HepG2 (cell line): ENCODE results near the gene GPC6. TPM values are rescaled to one million over a fixed set of nuclear protein-coding genes. Genes with fewer than 3 reads are reported as not detected.
A peak's percentile ranks its signal among the peaks of the same experiment; 100 is the strongest.

Experiments
- CBX5 ChIP-seq: sonication (generic); formaldehyde crosslinking; IDR thresholded peaks from 2 replicates; pipeline ENCODE4 v1.4.0; 2020; ENCODE audit warnings: missing genetic modification reagents, borderline replicate concordance
- CHD4 ChIP-seq: fragments of 200-600 bp; sonication (generic); IDR thresholded peaks from 2 replicates; pipeline ENCODE4 v1.7.0; 2017; ENCODE audit warnings: mild to moderate bottlenecking, low read length, borderline replicate concordance
- ELF3 ChIP-seq: IDR thresholded peaks from 2 replicates; pipeline ENCODE4 v1.6.1; 2016; ENCODE audit warnings: missing genetic modification reagents, missing compliant biosample characterization
- GABPA ChIP-seq, 2 experiments: IDR thresholded peaks; 2 replicates each; pipeline ENCODE4 v1.6.1; 2011 to 2016; ENCODE audit warnings: low read depth in 2 of 2, low read length in 1 of 2, missing biosample characterization in 1 of 2, missing genetic modification characterization in 1 of 2
- GZF1 ChIP-seq: sonication (generic); formaldehyde crosslinking; IDR thresholded peaks from 2 replicates; pipeline ENCODE4 v1.5.1; 2020; ENCODE audit warnings: mild to moderate bottlenecking, missing genetic modification reagents
- MAFK ChIP-seq, 2 experiments: IDR thresholded peaks in 1 of 2; conservative IDR thresholded peaks in 1 of 2; 2 replicates each; pipeline ENCODE4 v1.6.1; 2011; ENCODE audit warnings: improper control_type of control experiment in 2 of 2, low read length in 2 of 2
- MXI1 ChIP-seq: IDR thresholded peaks from 3 replicates; pipeline ENCODE4 v1.6.1; 2012; ENCODE audit warnings: low read depth, low read length, inconsistent platforms, borderline replicate concordance
- RAD21 ChIP-seq: fragments of 450-650 bp; formaldehyde crosslinking; IDR thresholded peaks from 2 replicates; pipeline ENCODE4 v1.5.0; 2020; ENCODE audit warnings: mild to moderate bottlenecking
- RELA ChIP-seq: sonication (generic); formaldehyde crosslinking; IDR thresholded peaks from 2 replicates; pipeline ENCODE4 v1.4.0; 2020; ENCODE audit warnings: missing genetic modification reagents
- SMC3 ChIP-seq: IDR thresholded peaks from 2 replicates; pipeline ENCODE4 v1.6.1; 2011; ENCODE audit warnings: low read length, improper control_type of control experiment
- TBX2 ChIP-seq: sonication (generic); formaldehyde crosslinking; IDR thresholded peaks from 2 replicates; pipeline ENCODE4 v1.5.0; 2020; ENCODE audit warnings: missing genetic modification reagents, mild to moderate bottlenecking, borderline replicate concordance
- ZNF143 ChIP-seq: sonication (generic); formaldehyde crosslinking; IDR thresholded peaks from 2 replicates; pipeline ENCODE4 v1.4.0; 2020; ENCODE audit warnings: missing genetic modification reagents
- ZNF253 ChIP-seq: sonication (generic); formaldehyde crosslinking; IDR thresholded peaks from 2 replicates; pipeline ENCODE4 v1.8.0; 2022; ENCODE audit warnings: mild to moderate bottlenecking, missing genetic modification reagents, borderline replicate concordance
- ZNF260 ChIP-seq: sonication (generic); formaldehyde crosslinking; IDR thresholded peaks from 2 replicates; pipeline ENCODE4 v1.4.0; 2020; ENCODE audit warnings: missing genetic modification reagents, low read depth, mild to moderate bottlenecking, borderline replicate concordance
- ZNF562 ChIP-seq: sonication (generic); formaldehyde crosslinking; IDR thresholded peaks from 2 replicates; pipeline ENCODE4 v1.8.0; 2022; ENCODE audit warnings: missing genetic modification reagents, borderline replicate concordance
- ZNF607 ChIP-seq: sonication (generic); formaldehyde crosslinking; IDR thresholded peaks from 2 replicates; pipeline ENCODE4 v1.5.1; 2020; ENCODE audit warnings: missing genetic modification reagents, mild to moderate bottlenecking, borderline replicate concordance
- polyA plus RNA-seq, 8 experiments: library from polyadenylated mRNA; depleted of rRNA in 3 of 8; stranded (reverse) in 7 of 8; unstranded in 1 of 8; fragments of >200 nt; fragmentation: Illumina TruSeq in 4 of 8; extraction: Trizol in 4 of 8; gene quantifications; 2 replicates each; pipeline versions ENCODE4 v1.2.1 to v1.2.3, GENCODE V29; 2011 to 2016; ENCODE audit warnings: low read depth in 4 of 8, missing spikeins in 1 of 8, mixed read lengths in 1 of 8; ENCODE audit not compliant: insufficient read depth in 1 of 8
- total RNA-seq, 5 experiments: library from RNA; depleted of rRNA; stranded (reverse); fragments of >200 nt; fragmentation: Illumina TruSeq; extraction: Trizol; gene quantifications; 2 replicates each; pipeline ENCODE4 v1.2.3, GENCODE V29; 2016; ENCODE audit warnings: low read depth in 1 of 5
- TF ChIP-seq, protein P1 (sequence below): sonication (generic); formaldehyde crosslinking; IDR thresholded peaks from 2 replicates; pipeline ENCODE4 v1.4.0; 2020; ENCODE audit warnings: missing genetic modification reagents, borderline replicate concordance
- TF ChIP-seq, protein P2 (sequence below): sonication (generic); formaldehyde crosslinking; IDR thresholded peaks from 2 replicates; pipeline ENCODE4 v1.9.0; 2021; ENCODE audit warnings: missing genetic modification reagents, mild to moderate bottlenecking, borderline replicate concordance
- TF ChIP-seq, protein P3 (sequence below): sonication (generic); formaldehyde crosslinking; IDR thresholded peaks from 2 replicates; pipeline ENCODE4 v1.5.0; 2020; ENCODE audit warnings: missing genetic modification reagents, mild to moderate bottlenecking, borderline replicate concordance
- TF ChIP-seq, protein P4 (sequence below): sonication (generic); formaldehyde crosslinking; IDR thresholded peaks from 2 replicates; pipeline ENCODE4 v1.5.0; 2020; ENCODE audit warnings: mild to moderate bottlenecking, missing genetic modification reagents, borderline replicate concordance
- TF ChIP-seq, protein P5 (sequence below): IDR thresholded peaks from 2 replicates; pipeline ENCODE4 v1.4.0; 2020; ENCODE audit warnings: mild to moderate bottlenecking, missing genetic modification reagents

Gene GPC6
- total and polyA plus RNA-seq, 2 of the 13 experiments (the other 11 are each of a cell fraction or from before 2014, with no cell fraction given), result 24.5 to 33.9 TPM

DNA sequence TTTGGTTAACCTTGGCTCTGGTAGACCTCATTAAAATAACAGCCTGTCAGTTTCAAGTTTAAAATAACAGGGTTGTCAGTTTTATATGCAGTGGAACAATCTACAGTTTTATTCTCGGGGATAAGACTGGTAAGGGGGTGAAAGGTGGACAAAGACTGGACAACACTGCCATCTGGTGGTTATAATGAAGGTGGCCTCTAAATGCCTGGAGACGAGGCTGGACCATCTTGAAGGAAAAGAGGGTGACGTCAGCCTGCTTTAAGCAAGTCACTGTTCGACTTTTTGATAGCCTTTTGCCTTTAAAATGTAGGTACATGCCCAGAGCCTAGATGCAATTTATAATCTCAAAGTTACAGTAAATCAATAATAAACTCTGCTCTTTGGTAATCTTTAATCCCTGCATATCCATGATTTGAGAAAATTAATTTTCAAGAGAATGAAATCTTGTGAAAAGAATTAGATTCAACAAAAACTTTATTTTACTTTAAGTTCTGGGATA, 1135.9 kb downstream of the GPC6 start (continued):
- TF ChIP-seq RELA (CRISPR knock-in tag) (no peak), ELF3 (0 out of 2 replicates have a peak, but pooled peaks have one; percentile 34), CHD4 (no peak), SMC3 (peak; percentile 94), RAD21 (CRISPR knock-in tag) (peak; percentile 87), GABPA (IDR thresholded peaks at IDR 0.05; ENCODE audit: low read depth, low read length) (no peak), GABPA (CRISPR knock-in tag; IDR thresholded peaks at IDR 0.05; ENCODE audit: low read depth) (no peak), TBX2 (CRISPR knock-in tag) (no peak), ZNF607 (no peak), ZNF562 (CRISPR knock-in tag) (no peak), ZNF143 (CRISPR knock-in tag) (no peak), ZNF260 (CRISPR knock-in tag) (no peak), MXI1 (no peak), GZF1 (CRISPR knock-in tag) (no peak), MAFK (conservative IDR thresholded peaks at IDR 0.05 in 1 of 2, IDR thresholded peaks at IDR 0.05 in 1 of 2; ENCODE audit: low read length in 2 of 2) (no peak), ZNF253 (CRISPR knock-in tag) (no peak), CBX5 (CRISPR knock-in tag) (no peak)
- TF ChIP-seq, protein P1, sequence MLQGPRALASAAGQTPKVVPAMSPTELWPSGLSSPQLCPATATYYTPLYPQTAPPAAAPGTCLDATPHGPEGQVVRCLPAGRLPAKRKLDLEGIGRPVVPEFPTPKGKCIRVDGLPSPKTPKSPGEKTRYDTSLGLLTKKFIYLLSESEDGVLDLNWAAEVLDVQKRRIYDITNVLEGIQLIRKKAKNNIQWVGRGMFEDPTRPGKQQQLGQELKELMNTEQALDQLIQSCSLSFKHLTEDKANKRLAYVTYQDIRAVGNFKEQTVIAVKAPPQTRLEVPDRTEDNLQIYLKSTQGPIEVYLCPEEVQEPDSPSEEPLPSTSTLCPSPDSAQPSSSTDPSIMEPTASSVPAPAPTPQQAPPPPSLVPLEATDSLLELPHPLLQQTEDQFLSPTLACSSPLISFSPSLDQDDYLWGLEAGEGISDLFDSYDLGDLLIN (CRISPR knock-in tag), result no peak
- TF ChIP-seq, protein P2, sequence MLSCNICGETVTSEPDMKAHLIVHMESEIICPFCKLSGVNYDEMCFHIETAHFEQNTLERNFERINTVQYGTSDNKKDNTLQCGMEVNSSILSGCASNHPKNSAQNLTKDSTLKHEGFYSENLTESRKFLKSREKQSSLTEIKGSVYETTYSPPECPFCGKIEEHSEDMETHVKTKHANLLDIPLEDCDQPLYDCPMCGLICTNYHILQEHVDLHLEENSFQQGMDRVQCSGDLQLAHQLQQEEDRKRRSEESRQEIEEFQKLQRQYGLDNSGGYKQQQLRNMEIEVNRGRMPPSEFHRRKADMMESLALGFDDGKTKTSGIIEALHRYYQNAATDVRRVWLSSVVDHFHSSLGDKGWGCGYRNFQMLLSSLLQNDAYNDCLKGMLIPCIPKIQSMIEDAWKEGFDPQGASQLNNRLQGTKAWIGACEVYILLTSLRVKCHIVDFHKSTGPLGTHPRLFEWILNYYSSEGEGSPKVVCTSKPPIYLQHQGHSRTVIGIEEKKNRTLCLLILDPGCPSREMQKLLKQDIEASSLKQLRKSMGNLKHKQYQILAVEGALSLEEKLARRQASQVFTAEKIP (CRISPR knock-in tag), result no peak
- TF ChIP-seq, protein P3, sequence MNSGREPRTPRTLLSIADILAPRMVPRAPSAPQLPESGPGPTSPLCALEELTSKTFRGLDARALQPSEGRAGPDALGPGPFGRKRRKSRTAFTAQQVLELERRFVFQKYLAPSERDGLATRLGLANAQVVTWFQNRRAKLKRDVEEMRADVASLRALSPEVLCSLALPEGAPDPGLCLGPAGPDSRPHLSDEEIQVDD (CRISPR knock-in tag), result no peak
- TF ChIP-seq, protein P4, sequence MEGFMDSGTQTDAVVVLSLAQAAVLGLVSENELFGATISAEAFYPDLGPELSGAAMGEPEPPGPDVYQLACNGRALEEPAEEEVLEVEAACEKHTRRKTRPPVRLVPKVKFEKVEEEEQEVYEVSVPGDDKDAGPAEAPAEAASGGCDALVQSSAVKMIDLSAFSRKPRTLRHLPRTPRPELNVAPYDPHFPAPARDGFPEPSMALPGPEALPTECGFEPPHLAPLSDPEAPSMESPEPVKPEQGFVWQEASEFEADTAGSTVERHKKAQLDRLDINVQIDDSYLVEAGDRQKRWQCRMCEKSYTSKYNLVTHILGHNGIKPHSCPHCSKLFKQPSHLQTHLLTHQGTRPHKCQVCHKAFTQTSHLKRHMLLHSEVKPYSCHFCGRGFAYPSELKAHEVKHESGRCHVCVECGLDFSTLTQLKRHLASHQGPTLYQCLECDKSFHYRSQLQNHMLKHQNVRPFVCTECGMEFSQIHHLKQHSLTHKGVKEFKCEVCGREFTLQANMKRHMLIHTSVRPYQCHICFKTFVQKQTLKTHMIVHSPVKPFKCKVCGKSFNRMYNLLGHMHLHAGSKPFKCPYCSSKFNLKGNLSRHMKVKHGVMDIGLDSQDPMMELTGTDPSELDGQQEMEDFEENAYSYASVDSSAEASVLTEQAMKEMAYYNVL, result no peak
- TF ChIP-seq, protein P5, sequence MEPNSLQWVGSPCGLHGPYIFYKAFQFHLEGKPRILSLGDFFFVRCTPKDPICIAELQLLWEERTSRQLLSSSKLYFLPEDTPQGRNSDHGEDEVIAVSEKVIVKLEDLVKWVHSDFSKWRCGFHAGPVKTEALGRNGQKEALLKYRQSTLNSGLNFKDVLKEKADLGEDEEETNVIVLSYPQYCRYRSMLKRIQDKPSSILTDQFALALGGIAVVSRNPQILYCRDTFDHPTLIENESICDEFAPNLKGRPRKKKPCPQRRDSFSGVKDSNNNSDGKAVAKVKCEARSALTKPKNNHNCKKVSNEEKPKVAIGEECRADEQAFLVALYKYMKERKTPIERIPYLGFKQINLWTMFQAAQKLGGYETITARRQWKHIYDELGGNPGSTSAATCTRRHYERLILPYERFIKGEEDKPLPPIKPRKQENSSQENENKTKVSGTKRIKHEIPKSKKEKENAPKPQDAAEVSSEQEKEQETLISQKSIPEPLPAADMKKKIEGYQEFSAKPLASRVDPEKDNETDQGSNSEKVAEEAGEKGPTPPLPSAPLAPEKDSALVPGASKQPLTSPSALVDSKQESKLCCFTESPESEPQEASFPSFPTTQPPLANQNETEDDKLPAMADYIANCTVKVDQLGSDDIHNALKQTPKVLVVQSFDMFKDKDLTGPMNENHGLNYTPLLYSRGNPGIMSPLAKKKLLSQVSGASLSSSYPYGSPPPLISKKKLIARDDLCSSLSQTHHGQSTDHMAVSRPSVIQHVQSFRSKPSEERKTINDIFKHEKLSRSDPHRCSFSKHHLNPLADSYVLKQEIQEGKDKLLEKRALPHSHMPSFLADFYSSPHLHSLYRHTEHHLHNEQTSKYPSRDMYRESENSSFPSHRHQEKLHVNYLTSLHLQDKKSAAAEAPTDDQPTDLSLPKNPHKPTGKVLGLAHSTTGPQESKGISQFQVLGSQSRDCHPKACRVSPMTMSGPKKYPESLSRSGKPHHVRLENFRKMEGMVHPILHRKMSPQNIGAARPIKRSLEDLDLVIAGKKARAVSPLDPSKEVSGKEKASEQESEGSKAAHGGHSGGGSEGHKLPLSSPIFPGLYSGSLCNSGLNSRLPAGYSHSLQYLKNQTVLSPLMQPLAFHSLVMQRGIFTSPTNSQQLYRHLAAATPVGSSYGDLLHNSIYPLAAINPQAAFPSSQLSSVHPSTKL (CRISPR knock-in tag), result peak; percentile 48
